Activated CD4-positive, alpha-beta T cell treated with anti-CD3 and anti-CD28 coated beads for 48 hours (primary cell): Measurements from ENCODE around the gene SYT1.
"Not testable (repeated sequence)": the region's sequence is repeated elsewhere in the genome, so short reads cannot be mapped to it uniquely, and the experiment has no call there.

ENCODE experiments used
- DNase-seq: peaks from one replicate; pipeline ENCODE4 v3.0.0-alpha.2; 2020

SYT1 gene

GRCh38 chr12:79415321-79415720 is 550.7 kb downstream of the SYT1 start:
- DNase-seq: no peak

DNA sequence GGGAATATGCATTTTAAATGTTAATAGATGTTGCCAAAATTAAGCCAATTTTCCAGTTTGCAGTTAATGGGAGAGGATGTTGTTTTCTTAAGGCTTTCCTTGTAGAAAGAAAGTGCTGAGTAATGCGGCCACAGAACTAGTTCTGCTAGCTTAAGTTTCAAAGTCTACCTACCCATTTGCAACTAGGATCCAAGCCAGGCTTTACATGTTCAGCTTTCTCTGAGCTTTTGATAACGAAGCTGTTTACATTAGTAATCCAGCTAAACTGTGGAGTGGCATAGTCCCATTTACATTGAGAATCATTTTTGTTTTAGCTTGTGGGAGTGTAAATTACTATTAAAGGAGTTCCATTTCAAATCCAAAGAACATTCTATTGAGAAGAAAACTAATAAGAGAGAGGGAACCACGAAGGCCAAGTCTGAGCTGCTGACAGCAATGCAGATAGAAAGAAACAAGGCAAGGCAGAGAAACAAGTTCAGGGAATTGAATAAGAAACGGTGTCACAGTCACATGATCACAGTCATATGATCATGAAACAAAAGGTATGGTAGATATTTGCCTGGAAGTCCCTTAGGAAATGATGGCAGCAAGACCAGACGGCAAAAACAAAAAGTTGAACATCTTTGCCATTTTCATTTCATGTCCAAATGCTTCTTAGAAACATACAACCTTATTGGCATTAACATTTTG is 551.3 kb downstream of the SYT1 start:
- no peak for DNase-seq

DNA sequence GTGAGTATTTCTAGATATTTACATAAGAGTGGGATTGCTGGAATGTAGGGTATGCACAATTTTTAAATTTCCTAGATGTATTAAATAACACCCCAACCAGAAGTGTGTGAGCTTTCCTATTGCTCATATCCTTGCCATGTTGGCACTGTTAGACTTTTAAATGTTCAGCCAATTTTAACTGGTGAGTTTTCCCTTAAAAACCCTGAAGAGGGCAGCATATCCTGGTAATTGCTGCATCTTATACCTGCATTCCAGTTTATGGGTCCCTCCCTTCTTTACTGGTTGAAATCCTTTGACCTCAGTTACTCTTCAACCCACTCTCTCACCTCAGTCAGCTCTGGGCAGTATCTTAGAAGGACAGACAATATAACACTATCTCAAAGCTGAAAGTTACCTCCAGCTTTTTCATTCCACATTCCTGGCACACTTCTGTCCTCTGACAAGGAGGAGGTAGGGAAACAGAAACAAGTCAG is 555.6 kb downstream of the SYT1 start:
- no peak for DNase-seq

DNA sequence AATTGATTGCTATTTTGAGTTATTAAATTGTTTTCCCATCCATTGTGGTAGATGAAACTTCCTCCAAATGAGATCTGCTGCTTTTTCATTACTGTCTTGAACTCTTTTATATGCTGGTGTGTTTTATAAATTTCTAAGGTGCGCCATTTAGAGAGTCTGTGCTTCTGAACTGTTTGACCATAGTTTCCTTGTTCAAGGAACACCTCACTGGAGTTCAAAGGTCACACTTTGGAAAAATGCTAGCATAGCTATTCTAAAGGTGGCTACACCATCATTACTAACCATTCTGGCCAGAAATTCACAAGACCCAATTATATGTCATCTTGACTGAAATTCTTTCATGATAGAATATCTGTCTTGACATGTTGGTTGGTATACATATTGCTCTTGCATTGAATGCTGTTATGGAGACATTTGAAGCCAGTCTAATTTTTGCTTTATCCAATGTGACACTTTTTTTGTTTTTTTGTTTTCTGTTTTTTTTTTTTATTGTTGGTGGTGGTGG is 556.7 kb downstream of the SYT1 start:
- no peak for DNase-seq

DNA sequence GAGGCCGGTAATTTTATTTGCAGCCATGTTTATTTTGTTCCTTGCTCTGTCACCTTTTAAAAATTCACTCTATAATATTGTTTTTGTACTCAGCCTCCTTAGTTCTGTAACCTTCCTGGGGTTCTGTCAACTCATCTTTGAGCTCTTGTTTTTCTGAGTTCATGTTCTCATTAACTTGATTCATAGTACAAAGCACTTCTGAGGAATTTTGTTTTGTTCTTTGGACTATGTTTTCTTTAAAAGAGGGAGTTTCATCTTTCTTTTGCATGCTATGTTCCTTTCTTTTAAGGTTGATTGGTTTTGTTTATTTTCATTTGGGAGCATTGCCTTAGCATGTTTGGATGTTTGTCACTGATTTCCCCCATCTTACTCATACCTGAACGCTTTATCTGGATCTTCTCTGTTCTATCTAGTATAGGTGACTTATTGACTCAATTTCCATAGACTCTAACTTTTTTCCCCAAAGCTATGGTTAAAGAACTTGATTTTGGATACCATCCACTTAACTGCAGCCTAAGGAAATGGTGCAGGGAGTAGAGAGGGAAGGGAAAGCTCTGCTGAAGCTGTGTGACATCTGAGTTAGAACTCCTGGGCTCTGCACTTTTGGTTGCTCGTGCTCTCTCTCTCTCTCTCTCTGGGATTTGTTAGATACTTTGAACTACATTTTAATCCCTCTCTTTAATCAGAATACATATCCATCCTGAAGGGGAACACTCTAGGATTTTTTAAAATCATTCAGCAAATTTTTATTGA is 557.7 kb downstream of the SYT1 start:
- DNase-seq: no peak

- DNase-seq: no peak
Observed at GRCh38 chr12:79423560-79423959, 559.0 kb downstream of the SYT1 start.

DNA sequence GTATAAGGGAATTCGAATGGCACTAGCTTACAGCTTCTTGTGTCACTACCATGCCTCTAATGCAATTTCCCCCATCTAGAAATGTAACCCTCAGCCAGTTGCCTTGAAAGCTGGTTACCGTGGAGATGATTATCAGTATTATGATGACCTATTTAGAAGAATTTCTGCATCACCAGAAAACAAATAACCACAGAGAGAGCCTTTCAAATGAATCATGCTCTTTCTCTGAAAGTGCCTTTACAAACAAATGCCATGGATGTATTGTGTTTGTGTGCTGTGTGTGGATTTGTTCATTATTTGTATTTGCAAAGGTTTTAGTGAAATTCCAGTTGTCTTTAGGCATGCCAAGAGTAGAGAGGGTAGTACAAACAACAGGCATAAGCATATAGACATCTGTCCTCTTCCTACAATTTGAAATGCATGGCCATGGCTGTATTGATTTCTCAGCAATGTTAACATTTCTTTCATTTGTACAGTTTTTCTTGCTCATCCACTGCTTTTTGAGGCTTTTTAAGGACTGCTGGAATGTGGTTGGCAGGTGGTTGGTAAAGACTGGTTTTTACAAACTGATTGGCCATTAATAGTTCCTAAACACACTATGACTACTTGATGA is 559.6 kb downstream of the SYT1 start:
- no peak for DNase-seq

DNA sequence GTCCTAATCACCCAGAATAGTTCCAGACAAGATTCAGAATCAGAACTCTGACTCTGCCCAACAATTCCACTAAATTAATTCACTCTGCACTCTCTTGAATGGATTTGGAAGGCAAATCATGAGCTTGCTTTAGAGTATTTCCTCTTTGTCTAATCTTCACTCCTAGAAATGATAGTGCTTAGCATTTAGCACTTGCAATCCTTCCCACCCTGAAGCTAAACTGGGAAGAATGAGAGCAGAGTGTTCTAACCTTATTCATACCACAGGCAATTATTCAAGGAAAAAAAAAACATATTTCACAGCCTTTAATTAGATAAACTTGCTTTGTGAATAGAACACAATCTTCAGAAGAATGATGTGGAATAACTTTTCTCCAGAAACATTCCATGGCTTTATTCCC is 561.5 kb downstream of the SYT1 start:
- DNase-seq: no peak

GRCh38 chr12:79426744-79427143 is 562.2 kb downstream of the SYT1 start:
- not testable (repeated sequence) for DNase-seq

GRCh38 chr12:79433465-79434072 is 569.0 kb downstream of the SYT1 start:
- DNase-seq: no peak

DNA sequence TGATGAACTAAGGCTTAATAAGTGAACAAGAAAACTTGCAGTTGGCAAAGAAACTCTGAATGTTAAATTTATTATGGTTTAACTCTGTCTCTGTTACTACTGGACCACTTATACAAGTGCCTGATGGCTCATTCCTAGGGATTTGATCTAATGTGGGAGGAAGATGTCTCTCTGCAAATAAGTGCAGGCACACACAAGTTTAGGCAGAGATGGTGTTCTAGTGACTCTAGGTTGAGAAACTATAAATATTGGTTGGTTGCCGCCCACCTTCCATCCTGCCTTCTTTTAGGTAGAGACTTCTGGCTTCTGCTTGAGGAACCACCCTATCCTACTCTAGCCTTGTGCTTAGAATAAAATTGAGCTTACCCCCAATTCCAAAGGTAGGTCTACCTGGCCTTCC is 570.0 kb downstream of the SYT1 start:
- DNase-seq: no peak

DNA sequence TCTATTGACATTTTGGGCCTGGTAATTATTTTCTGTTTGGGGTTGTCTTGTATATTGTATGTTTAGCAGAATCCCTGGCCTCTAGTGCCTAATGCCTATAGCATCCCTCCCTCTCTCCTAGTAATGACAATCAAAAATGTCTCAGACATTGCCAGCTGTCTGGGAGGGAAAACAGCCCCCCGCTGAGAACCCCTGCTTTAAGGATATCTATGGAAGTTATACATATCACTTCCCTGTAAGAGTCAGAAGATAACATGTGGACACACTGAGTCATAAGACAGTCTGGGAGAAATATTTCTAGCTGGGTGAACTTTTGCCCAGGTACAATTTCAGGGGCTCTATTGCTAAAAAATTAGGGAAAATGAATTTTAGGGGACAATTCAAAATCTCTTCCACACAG is 571.2 kb downstream of the SYT1 start:
- no peak for DNase-seq

DNA sequence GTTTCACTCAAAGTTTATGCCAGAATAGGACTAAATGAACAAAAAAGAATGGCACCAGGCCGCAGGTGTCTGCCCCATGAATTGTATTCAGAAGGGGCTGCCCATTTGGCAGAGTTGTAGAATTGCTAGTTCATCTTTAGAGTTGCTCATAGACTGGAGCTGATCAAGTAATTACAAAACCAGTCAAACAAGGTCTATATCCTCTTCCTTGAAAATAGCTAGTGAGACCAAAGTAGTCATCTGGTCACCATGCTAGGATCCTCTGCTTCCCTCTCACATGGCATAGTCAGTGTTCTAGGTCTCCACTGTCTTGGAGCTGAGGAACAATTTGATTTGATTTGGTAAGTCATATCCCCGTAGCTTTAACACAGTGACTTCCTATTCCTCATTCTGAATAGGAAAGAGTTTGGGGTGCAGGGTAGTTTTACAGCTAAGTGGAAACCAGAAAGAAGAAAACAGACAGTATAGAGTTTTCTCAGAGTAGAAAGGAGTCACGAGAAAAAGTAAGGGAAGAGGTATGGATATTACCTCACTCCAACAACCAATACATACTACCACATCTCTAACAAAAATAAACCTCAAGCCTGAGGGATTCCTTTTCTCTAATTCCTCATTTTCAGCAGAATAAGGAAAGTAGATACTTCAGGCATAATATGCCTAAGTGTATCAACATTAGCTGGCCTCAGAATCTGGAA is 574.1 kb downstream of the SYT1 start:
- no peak for DNase-seq

- no peak for DNase-seq
Observed at GRCh38 chr12:79439175-79439825, 574.7 kb downstream of the SYT1 start.

- DNase-seq: no peak
Observed at GRCh38 chr12:79441534-79441933, 577.0 kb downstream of the SYT1 start.

DNA sequence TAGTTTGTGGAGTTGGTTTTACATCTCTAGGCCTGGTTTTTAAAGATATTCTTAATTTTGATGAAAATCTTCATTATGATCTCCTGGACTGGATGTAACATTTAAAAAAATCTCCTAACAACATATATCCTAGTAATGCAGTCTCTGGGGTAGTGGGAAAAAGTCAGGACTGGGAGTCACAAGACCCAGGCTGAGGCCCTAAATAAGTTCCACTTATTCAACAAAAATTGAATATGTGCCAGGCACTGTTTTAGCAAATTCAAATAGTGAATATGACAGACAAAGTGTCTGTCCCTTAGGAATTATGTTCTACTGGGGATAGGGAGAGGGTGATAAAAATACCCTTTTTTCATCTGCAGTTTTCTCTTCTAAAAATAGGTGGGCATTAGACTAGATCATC is 577.8 kb downstream of the SYT1 start:
- no peak for DNase-seq

DNA sequence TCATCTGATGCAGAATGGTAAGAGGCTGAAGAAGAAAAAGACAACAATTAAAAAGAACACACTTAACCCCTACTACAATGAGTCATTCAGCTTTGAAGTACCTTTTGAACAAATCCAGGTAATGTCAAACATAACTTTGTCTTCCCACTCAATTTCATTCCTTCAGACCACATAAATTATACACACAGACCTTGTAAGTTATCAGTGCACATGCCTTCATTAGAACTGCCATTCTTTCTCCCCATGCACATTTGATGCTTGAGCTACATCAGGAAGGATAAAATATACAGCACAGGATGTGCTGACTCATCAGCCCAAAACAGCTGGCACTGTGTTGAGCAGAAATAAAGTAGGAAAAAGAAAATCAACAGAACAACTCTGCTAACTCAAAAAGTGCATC is 579.5 kb downstream of the SYT1 start:
- no peak for DNase-seq

- no peak for DNase-seq
Observed at GRCh38 chr12:79448816-79449215, 584.2 kb downstream of the SYT1 start.

GRCh38 chr12:79451365-79451764 is 586.8 kb downstream of the SYT1 start:
- no peak for DNase-seq

DNA sequence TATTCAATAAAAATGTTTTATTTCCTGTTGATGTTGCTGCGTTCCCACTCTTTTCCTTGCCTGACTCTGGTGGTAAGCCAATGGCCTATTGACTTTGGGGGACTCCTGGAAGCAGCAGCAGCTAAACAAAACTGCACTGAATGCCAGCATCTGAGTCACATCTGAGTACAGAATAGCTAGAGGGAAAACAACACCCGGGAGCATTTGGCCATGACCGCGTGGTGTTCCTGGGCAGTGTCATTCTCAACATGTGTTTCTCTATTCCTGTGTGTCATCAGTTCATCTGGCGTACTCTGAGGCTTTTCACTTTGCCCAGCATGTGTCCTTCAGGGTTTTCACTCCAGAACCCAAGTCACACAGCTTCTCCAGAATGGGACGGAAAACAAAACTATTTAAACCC is 587.4 kb downstream of the SYT1 start:
- no peak for DNase-seq

- DNase-seq: no peak
Observed at GRCh38 chr12:79452906-79453305, 588.3 kb downstream of the SYT1 start.

DNA sequence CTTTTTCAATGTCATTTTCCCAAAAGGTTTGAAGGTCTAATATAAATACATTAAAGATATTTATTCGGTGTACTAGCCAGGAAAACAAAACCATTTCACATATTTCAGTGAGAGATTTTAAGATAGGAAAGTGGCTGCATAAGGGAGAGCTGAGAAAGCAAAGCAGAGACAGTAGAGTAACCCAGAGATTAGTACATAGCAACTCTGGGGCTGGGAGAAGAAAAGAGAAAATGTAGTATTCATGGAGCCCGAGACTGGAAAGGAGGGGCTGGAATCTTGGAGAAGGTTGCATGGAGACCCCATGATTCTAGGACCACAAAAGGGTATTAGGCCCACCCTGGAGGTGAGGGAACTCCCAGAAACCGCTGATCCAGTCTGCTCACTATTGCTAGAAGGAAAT is 589.2 kb downstream of the SYT1 start:
- no peak for DNase-seq
